ENCODE results near the gene CACNA1S.
A peak's percentile ranks its signal among the peaks of the same experiment; 100 is the strongest.

CACNA1S gene

GRCh38 chr1:201153474-201154388 is 41.5 kb upstream of the CACNA1S start:
- DNase-seq (ENCODE audit: low spot score) = peak; percentile 90
- TF ChIP-seq, protein P1, sequence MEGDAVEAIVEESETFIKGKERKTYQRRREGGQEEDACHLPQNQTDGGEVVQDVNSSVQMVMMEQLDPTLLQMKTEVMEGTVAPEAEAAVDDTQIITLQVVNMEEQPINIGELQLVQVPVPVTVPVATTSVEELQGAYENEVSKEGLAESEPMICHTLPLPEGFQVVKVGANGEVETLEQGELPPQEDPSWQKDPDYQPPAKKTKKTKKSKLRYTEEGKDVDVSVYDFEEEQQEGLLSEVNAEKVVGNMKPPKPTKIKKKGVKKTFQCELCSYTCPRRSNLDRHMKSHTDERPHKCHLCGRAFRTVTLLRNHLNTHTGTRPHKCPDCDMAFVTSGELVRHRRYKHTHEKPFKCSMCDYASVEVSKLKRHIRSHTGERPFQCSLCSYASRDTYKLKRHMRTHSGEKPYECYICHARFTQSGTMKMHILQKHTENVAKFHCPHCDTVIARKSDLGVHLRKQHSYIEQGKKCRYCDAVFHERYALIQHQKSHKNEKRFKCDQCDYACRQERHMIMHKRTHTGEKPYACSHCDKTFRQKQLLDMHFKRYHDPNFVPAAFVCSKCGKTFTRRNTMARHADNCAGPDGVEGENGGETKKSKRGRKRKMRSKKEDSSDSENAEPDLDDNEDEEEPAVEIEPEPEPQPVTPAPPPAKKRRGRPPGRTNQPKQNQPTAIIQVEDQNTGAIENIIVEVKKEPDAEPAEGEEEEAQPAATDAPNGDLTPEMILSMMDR (IDR thresholded peaks at IDR 0.05; ENCODE audit: borderline replicate concordance, control extremely low read depth, extremely low read depth, insufficient read depth, missing control alignments) = no peak
- in situ Hi-C loops (cut with MboI; ENCODE audit: low sequenced_read_pairs, unreplicated experiment) = no loop called here

GRCh38 chr1:201149400-201149799 is 37.2 kb upstream of the CACNA1S start:
- peak; percentile 68 for DNase-seq (ENCODE audit: low spot score)
- in situ Hi-C loops (cut with MboI; ENCODE audit: low sequenced_read_pairs, unreplicated experiment) = no loop called here
- TF ChIP-seq, protein P1 (IDR thresholded peaks at IDR 0.05; ENCODE audit: borderline replicate concordance, control extremely low read depth, extremely low read depth, insufficient read depth, missing control alignments) = peak; percentile 19

DNA sequence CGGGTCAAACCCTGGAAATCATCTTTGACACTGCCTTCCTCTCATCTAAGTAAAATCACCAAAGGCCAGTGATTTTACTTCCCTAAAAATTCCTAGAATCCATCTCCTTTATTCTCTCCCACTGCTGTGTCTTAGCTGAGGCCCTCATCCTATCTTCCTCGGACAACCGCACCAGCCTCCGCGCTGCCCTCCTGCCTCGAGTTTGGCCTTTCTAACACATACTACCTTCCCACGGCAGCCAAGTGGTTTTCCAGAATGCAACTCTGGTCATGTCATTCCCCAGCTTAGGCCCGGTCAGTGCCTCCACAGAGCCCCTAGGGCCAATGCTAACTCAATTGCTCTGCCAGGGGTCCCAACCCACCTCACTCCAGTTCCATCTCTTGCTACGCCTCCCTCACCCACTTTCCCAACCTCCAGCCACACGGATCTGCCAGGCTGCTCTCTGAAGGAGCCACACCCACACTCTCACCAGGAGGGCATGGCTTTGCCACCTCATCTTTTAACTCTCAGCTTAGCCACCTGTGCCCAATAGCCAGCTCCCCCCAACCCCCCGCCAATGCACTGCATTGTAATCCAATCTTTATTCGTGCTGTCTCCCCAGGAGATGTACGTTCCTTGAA is 35.3 kb upstream of the CACNA1S start:
- no peak for DNase-seq (ENCODE audit: low spot score)
- TF ChIP-seq, protein P1 (IDR thresholded peaks at IDR 0.05; ENCODE audit: borderline replicate concordance, control extremely low read depth, extremely low read depth, insufficient read depth, missing control alignments) = no peak
- in situ Hi-C loops (cut with MboI; ENCODE audit: low sequenced_read_pairs, unreplicated experiment) = no loop called here

- TF ChIP-seq, protein P1 (IDR thresholded peaks at IDR 0.05; ENCODE audit: borderline replicate concordance, control extremely low read depth, extremely low read depth, insufficient read depth, missing control alignments) = no peak
- no peak for DNase-seq (ENCODE audit: low spot score)
- in situ Hi-C loops (cut with MboI; ENCODE audit: low sequenced_read_pairs, unreplicated experiment) = no loop called here
Observed at GRCh38 chr1:201146626-201147390, 34.6 kb upstream of the CACNA1S start.

- TF ChIP-seq, protein P1 (IDR thresholded peaks at IDR 0.05; ENCODE audit: borderline replicate concordance, control extremely low read depth, extremely low read depth, insufficient read depth, missing control alignments) = no peak
- DNase-seq (ENCODE audit: low spot score) = no peak
- in situ Hi-C loops (cut with MboI; ENCODE audit: low sequenced_read_pairs, unreplicated experiment) = no loop called here
Observed at GRCh38 chr1:201145816-201146215, 33.6 kb upstream of the CACNA1S start.

GRCh38 chr1:201145132-201145531 is 32.9 kb upstream of the CACNA1S start:
- no peak for DNase-seq (ENCODE audit: low spot score)
- in situ Hi-C loops (cut with MboI; ENCODE audit: low sequenced_read_pairs, unreplicated experiment) = no loop called here
- TF ChIP-seq, protein P1 (IDR thresholded peaks at IDR 0.05; ENCODE audit: borderline replicate concordance, control extremely low read depth, extremely low read depth, insufficient read depth, missing control alignments) = no peak

Measured in GM13976 (cell line).